Fibroblast of mammary gland (primary cell): ENCODE data around the gene POLG.

ENCODE experiments used
- DNase-seq: peaks from one replicate; pipeline ENCODE4 v3.0.0-alpha.2; 2010; ENCODE audit warnings: low read depth
- H3K4me3 ChIP-seq: 2 replicates; pipeline ENCODE4 v1.5.1; 2011; ENCODE audit warnings: low read depth, mild to moderate bottlenecking, low read length, moderate library complexity; ENCODE audit not compliant: control insufficient read depth
- TF ChIP-seq, protein P1 (sequence below): conservative IDR thresholded peaks from 2 replicates; pipeline ENCODE4 v1.5.1; 2011; ENCODE audit warnings: low read depth, low read length, inconsistent platforms; ENCODE audit not compliant: control insufficient read depth, insufficient read depth

The POLG gene

DNA sequence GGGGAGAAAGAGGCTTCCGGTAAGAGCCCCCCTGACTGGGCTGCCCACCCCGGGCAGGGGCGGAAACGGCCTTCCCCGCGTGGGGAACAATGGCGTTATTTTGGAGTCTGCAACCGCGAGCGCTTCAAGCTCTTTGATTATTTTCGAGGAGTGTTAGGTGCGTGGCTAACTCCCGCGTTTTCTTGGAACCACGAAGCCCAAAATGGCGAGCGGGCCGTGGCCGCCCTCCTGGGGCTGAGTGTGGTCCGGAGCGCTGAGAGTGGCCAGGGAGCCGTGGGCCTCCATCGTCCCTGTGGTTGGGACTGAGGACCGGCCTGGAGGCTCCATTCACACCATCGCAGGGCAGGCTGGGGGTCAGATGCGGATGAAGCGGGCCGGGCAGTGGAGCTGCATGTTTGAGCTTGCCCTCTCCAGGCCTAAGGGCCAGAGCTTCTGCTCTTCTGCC lies 44.6 kb upstream of the POLG start:
- DNase-seq = no peak
- TF ChIP-seq, protein P1, sequence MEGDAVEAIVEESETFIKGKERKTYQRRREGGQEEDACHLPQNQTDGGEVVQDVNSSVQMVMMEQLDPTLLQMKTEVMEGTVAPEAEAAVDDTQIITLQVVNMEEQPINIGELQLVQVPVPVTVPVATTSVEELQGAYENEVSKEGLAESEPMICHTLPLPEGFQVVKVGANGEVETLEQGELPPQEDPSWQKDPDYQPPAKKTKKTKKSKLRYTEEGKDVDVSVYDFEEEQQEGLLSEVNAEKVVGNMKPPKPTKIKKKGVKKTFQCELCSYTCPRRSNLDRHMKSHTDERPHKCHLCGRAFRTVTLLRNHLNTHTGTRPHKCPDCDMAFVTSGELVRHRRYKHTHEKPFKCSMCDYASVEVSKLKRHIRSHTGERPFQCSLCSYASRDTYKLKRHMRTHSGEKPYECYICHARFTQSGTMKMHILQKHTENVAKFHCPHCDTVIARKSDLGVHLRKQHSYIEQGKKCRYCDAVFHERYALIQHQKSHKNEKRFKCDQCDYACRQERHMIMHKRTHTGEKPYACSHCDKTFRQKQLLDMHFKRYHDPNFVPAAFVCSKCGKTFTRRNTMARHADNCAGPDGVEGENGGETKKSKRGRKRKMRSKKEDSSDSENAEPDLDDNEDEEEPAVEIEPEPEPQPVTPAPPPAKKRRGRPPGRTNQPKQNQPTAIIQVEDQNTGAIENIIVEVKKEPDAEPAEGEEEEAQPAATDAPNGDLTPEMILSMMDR = no peak
- no peak overlapping the region for H3K4me3 ChIP-seq

DNA sequence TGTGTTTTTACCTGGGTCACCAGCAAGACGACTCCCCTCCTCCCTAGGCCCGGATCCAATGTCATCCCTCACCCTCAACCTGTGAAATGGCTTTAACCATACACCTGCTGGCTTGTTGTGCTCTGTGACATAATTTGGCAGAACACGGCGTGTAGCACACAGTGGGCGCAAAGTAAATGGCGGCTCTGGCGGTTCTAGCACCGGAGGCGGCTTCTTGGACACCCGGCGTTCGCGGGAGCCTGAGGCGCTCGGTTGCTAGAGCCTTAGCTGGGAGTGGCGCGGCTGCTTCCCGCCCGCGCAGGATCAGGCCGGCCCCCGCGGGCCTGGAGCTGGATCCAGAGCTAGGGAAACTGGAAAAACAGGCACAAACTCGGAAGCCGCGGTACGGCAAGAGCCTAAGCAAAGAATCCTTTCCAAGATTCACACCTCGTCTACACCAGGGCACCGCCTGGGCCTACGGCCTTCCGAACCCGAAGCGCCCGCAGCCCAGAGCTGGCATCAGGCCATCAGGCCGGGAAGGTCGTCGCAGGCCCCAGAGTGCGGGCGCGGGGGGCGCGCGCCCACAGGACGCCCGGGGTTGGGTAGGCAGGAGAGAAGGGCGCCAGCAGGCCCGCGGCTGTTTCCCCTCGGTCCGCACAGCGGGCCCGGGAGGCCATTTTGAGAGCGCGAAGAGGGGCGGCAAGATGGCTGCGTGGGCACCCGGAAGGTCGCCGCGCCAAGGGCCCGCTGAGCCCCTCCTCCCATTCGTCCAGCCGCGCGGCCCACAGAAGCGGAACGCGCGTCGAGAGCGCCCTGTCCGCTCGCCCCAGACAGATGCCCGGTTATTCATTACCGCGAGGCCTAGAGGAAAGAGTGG lies 43.9 kb upstream of the POLG start:
- DNase-seq = no peak
- TF ChIP-seq, protein P1 = no peak

DNA sequence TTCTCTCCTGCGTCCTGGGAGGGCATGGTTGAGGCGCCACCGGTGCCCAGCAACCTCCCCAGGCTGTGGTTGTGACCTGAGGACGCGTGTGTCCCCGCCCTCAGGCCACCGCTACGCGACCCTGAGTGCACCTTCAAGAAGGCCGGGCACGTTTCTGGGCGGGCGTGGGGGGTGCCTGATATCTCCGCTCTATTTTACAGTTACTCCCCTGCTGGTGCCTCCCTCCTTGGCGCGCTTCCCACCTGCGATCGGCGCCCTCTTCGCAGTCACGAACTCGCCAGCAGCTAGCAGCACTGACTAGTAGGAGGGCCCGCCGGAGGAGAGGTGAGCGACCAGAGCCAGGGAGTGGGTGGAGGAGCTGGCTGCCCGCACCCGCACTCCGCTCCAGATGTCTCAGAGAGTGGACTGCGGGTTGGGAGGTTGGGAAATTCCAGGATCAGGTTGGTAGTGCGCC lies 43.2 kb upstream of the POLG start:
- no peak overlapping the region for H3K4me3 ChIP-seq
- TF ChIP-seq, protein P1 = no peak
- no peak for DNase-seq

More for the DNA sequence above, 43.9 kb upstream of the POLG start:
- no peak overlapping the region for H3K4me3 ChIP-seq

DNA sequence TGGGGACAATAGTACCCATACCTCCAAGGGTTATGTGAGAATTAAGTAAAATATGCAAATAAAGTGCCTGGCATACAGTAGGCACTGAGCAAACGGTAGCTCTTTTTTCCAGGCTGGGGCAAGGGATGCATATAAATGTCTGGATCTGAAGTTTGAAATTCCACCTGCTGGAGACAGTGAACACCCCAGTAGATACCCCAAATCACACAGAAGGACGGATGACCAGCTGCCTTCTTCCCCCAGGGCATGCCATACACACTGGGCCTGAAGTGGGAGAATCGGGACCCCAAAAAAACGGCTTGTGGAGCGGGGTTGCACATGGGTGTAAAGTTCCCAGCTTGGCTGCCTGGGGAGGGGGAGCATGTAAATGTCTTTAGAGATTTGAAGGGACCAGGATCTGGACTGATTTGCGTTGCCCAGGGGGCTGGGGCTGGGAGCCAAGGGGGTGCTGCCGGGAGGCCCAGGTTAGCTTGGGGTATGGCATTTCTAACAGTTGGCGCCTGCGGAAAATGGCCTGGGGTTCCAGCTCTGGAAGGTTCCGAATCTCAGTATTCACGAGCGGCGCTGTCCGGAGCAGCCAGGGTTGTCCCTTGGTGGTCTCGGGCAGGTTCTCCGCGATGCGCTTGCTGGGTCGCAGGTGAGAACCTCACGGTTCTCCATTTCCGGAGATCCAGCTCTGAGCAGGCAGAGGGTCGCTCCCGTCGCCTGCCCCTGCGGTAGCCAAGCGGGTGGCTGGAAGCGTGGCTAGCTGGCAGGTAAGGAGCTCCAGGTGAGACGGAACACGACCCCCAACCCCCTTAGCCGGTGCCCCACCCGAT lies 42.6 kb upstream of the POLG start:
- TF ChIP-seq, protein P1 = no peak
- no peak for DNase-seq
- H3K4me3 ChIP-seq = no peak overlapping the region

DNA sequence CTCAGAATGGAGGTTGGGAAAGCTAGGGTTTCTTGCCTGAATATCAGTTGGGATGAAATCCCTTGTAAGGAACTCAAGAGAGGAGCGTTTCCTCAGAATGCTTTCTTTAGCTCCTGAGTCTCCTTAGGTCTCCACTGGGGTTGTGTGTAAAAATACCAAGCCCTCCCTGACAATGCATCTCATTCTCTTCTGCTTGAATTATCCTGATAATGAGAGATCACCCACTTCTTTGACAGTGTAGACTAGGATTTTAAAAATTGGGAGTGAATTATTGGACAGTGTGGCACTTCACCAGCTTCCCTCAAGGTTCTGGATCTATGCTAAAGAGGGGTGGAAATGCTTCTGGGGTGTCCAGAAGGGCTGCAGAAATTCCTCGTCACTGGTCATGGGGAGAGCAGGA lies 41.8 kb upstream of the POLG start:
- no peak overlapping the region for H3K4me3 ChIP-seq
- TF ChIP-seq, protein P1 = no peak
- no peak for DNase-seq

DNA sequence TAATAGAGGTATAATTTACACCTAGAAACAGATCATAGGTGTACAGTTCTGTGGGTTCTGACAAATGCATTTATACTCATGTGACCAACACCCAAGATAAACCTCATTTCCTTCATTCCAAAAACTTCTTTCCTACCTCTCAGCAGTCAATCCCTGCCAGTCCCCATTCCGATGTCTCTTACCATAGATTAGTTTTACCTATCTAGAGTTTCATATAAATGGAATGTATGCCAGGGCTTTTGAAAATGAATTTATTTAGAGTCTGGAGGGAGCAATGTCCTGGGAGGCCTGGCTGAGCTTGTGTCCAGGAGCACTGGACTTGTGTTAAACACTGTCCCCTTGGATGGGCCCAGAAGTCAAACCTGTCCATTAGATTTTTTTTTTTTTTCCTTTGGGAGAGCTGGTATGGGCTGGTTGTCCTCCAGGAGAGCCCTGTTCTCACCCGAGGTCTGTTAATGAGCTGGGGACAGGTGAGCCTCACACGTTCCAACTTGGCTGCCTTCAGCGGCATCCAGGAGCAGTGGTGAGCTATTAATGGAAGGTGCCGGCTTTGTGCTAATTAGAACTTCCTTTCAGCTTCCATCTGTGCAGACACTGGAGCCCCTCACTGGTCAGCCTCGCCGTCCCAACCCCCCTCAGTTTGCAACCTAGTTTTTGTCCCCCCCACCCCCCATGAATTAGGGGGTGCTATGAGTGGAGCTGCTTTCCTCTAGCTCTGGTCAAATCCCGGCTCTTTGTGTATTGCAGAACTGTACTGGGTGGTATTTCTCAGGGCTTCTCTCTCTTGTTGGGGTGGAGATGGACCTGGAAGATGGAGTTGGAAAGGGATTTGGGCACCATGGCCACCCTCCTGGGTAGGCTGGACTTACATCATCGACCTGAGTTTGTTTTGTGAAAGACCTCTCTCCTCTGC lies 40.7 kb upstream of the POLG start:
- no peak overlapping the region for H3K4me3 ChIP-seq
- TF ChIP-seq, protein P1 = no peak

More for the DNA sequence above, 40.7 kb upstream of the POLG start:
- DNase-seq = no peak
